Endothelial cell (in vitro differentiated cells): ENCODE results near the gene GJA4. TPM values are rescaled to one million over a fixed set of nuclear protein-coding genes. Genes with fewer than 3 reads are reported as not detected.
"Not testable (repeated sequence)": the region's sequence is repeated elsewhere in the genome, so short reads cannot be mapped to it uniquely, and the experiment has no call there.

Source experiments
- DNase-seq: peaks from one replicate; pipeline ENCODE4 v3.0.0; 2021; ENCODE audit warnings: low spot score
- H3K27ac Mint-ChIP-seq: one replicate; pipeline ENCODE4 v1.8.0; 2021; ENCODE audit warnings: mixed read lengths, inconsistent platforms; ENCODE audit not compliant: unreplicated experiment
- H3K27me3 Mint-ChIP-seq: one replicate; pipeline ENCODE4 v1.8.0; 2021; ENCODE audit warnings: mild to moderate bottlenecking, moderate library complexity, mixed read lengths, inconsistent platforms; ENCODE audit not compliant: unreplicated experiment
- H3K36me3 Mint-ChIP-seq: one replicate; pipeline ENCODE4 v1.8.0; 2021; ENCODE audit warnings: mild to moderate bottlenecking, low read depth, mixed read lengths, inconsistent platforms; ENCODE audit not compliant: unreplicated experiment
- H3K4me1 Mint-ChIP-seq: one replicate; pipeline ENCODE4 v1.8.0; 2021; ENCODE audit warnings: mild to moderate bottlenecking, mixed read lengths, inconsistent platforms; ENCODE audit not compliant: unreplicated experiment
- H3K4me3 Mint-ChIP-seq: one replicate; pipeline ENCODE4 v1.8.0; 2021; ENCODE audit warnings: mild to moderate bottlenecking, mixed read lengths, inconsistent platforms; ENCODE audit not compliant: unreplicated experiment
- H3K9me3 Mint-ChIP-seq: one replicate; pipeline ENCODE4 v1.8.0; 2021; ENCODE audit warnings: mixed read lengths, inconsistent platforms; ENCODE audit not compliant: unreplicated experiment
- total RNA-seq: library from RNA; stranded (reverse); fragmentation: NEBNext Ultra II Directional; extraction: Animal tissue kit (Norgen Biotek cat#: 25700); gene quantifications from one replicate; pipeline ENCODE4 v1.2.1, GENCODE V29; 2021; ENCODE audit not compliant: unreplicated experiment
- TF ChIP-seq, protein P1 (sequence below): fragments of 200-600 bp; sonication (generic); IDR thresholded peaks from one replicate; pipeline ENCODE4 v1.5.0; 2021; ENCODE audit warnings: antibody characterized with exemption; ENCODE audit not compliant: unreplicated experiment

GJA4 gene
- total RNA-seq, 1 donor from 2014 or later: 347 TPM

- no peak overlapping the region for H3K27ac Mint-ChIP-seq
- no peak overlapping the region for H3K4me3 Mint-ChIP-seq
- H3K9me3 Mint-ChIP-seq: no peaks in the 10 kb centered on the region
- H3K4me1 Mint-ChIP-seq: peaks cover 3% of the 10 kb centered on the region
- no peaks in the 10 kb centered on the region for H3K36me3 Mint-ChIP-seq
- TF ChIP-seq, protein P1, sequence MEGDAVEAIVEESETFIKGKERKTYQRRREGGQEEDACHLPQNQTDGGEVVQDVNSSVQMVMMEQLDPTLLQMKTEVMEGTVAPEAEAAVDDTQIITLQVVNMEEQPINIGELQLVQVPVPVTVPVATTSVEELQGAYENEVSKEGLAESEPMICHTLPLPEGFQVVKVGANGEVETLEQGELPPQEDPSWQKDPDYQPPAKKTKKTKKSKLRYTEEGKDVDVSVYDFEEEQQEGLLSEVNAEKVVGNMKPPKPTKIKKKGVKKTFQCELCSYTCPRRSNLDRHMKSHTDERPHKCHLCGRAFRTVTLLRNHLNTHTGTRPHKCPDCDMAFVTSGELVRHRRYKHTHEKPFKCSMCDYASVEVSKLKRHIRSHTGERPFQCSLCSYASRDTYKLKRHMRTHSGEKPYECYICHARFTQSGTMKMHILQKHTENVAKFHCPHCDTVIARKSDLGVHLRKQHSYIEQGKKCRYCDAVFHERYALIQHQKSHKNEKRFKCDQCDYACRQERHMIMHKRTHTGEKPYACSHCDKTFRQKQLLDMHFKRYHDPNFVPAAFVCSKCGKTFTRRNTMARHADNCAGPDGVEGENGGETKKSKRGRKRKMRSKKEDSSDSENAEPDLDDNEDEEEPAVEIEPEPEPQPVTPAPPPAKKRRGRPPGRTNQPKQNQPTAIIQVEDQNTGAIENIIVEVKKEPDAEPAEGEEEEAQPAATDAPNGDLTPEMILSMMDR: no peak
- DNase-seq: no peak
- no peaks in the 10 kb centered on the region for H3K27me3 Mint-ChIP-seq
Observed at GRCh38 chr1:34806396-34806795, 13.6 kb downstream of the GJA4 start.

- H3K36me3 Mint-ChIP-seq: no peaks in the 10 kb centered on the region
- peaks cover 8% of the 10 kb centered on the region for H3K4me1 Mint-ChIP-seq
- no peaks in the 10 kb centered on the region for H3K9me3 Mint-ChIP-seq
- TF ChIP-seq, protein P1: no peak
- no peaks in the 10 kb centered on the region for H3K27me3 Mint-ChIP-seq
- no peak overlapping the region for H3K27ac Mint-ChIP-seq
- no peak for DNase-seq
- H3K4me3 Mint-ChIP-seq: no peak overlapping the region
Observed at GRCh38 chr1:34808051-34808810, 15.4 kb downstream of the GJA4 start.

DNA sequence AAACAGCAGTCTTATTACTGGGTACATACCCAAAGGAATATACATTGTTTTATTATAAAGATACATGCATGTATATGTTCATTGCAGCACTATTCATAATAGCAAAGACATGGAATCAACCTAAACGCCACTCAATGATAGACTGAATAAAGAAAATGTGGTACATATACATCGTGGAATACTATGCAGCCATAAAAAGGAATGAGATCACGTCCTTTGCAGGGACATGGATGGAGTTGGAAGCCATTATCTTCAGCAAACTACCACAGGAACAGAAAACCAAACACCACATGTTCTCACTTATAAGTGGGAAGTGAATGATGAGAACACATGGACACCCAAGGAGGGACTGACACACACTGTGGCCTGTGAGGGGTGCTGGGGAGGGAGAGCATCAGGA lies 18.0 kb downstream of the GJA4 start:
- not testable (repeated sequence) for H3K27me3 Mint-ChIP-seq, H3K27ac Mint-ChIP-seq, H3K36me3 Mint-ChIP-seq, H3K4me3 Mint-ChIP-seq, H3K9me3 Mint-ChIP-seq, DNase-seq
- H3K4me1 Mint-ChIP-seq: peaks cover 26% of the 10 kb centered on the region

DNA sequence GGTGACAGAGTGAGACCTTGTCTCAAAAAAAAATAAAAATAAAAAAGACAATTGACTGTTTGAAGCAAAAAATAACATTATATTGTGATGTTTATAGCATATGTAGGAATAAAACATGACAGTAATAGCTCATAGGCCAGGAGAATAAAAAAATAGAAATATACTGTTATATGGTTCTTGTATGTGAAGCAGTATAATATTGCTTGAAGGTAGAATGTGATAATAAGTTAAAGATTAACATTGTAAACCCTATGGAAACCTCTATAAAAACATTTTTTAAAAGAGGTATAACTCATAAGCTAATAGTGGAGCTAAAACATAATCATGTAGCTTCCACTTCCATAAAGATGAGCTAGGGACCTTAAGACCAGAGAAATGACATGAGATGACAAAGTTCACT lies 23.5 kb downstream of the GJA4 start:
- Mint-ChIP-seq H3K4me1 (peaks cover 30% of the 10 kb centered on the region), H3K27ac (no peak overlapping the region), H3K9me3 (no peaks in the 10 kb centered on the region), H3K4me3 (no peak overlapping the region), H3K27me3 (peaks cover 2% of the 10 kb centered on the region), H3K36me3 (no peaks in the 10 kb centered on the region)
- DNase-seq: no peak
- TF ChIP-seq, protein P1: no peak

- no peak for DNase-seq
- Mint-ChIP-seq H3K27me3 (peaks cover 2% of the 10 kb centered on the region), H3K27ac (no peak overlapping the region), H3K9me3 (no peaks in the 10 kb centered on the region), H3K4me1 (peaks cover 30% of the 10 kb centered on the region), H3K4me3 (no peak overlapping the region), H3K36me3 (no peaks in the 10 kb centered on the region)
- TF ChIP-seq, protein P1: no peak
Observed at GRCh38 chr1:34816778-34817177, 24.0 kb downstream of the GJA4 start.

DNA sequence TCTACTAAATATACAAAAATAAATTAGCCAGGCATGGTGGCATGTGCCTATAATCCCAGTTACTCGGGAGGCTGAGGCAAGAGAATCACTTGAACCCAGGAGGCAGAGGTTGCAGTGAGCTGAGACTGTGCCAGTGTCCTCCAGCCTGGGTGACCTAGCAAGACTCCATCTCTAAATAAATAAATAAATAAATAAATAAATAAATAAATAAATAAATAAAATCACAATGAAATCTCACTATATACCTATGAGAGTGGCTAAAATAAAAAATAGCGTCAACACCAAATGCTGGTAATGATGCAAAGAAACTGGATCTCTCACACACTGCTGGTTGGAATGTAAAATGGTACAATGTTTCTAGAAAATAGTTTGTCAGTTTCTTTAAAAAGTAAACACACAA lies 26.1 kb downstream of the GJA4 start:
- not testable (repeated sequence) for H3K4me3 Mint-ChIP-seq, H3K27me3 Mint-ChIP-seq, H3K27ac Mint-ChIP-seq, DNase-seq, H3K36me3 Mint-ChIP-seq, H3K9me3 Mint-ChIP-seq
- H3K4me1 Mint-ChIP-seq: peaks cover 17% of the 10 kb centered on the region
